SK-N-MC (cell line): ENCODE data around the gene NEUROD2.

Source experiments
- EZH2 ChIP-seq: fragments of 200-600 bp; sonication (generic); IDR thresholded peaks from one replicate; pipeline ENCODE4 v1.6.1; 2017; ENCODE audit warnings: antibody characterized with exemption
- POLR2AphosphoS5 ChIP-seq: IDR thresholded peaks from 2 replicates; pipeline ENCODE4 v1.6.1; 2012; ENCODE audit warnings: mild to moderate bottlenecking, low read depth, low read length, borderline replicate concordance

DNA sequence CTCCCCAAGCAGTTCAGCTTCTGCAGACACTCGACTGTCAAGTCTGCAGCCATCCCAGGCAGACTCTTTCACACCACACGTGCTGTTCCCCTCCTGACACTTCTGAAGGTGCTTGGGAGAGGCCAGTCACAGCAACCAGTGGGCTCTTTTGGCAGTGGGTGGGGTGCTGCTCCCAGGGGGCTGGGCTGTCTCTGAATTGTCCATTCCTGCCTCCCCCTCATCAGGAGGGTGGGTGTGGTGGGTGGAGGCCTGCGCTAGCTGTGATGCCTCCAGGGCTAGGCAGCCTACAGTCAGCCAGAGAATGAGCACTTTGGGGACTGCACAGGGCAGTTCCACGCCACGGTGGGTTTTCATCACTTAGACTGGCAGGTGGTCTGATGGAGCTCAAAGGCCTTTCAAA is 39.5 kb upstream of the NEUROD2 start:
- TF ChIP-seq POLR2AphosphoS5 (no peak), EZH2 (no peak)
